GM12878 (cell line): ENCODE data around the gene TMEM161A. TPM values are rescaled to one million over a fixed set of nuclear protein-coding genes. Genes with fewer than 3 reads are reported as not detected.
"Not testable (repeated sequence)": the region's sequence is repeated elsewhere in the genome, so short reads cannot be mapped to it uniquely, and the experiment has no call there.

Experiments
- ATAC-seq: fragments of 200-7000 bp; cut with Tn5 transposase; 3 replicates; pipeline ENCODE4 v1.9.1; 2020; ENCODE audit warnings: mild to moderate bottlenecking, moderate library complexity
- BruUV-seq: library from RNA; stranded (reverse); fragments of 400-500 nt; replicated peaks from 2 replicates; lab custom pipeline; 2021; lab: Mats Ljungman, UMichigan
- CTCF ChIA-PET: fragments of 300-600 bp; sonication (Branson Sonifier 250); formaldehyde crosslinking; extraction: SDS; loops from one replicate; lab custom pipeline; 2021; ENCODE audit warnings: inconsistent platforms; lab: Yijun Ruan, JAX
- POLR2A ChIA-PET: fragments of 350-600 bp; formaldehyde crosslinking; extraction: SDS; loops from one replicate; lab custom pipeline; 2021; ENCODE audit warnings: inconsistent platforms; lab: Charles Lee
- RAD21 ChIA-PET: fragments of 300-600 bp; sonication (Branson Sonifier 250); formaldehyde crosslinking; loops from one replicate; lab custom pipeline; 2023; ENCODE audit warnings: antibody characterized with exemption; ENCODE audit not compliant: unreplicated experiment; lab: Charles Lee
- SMC1A ChIA-PET: fragments of 300-600 bp; sonication (Branson Sonifier 250); formaldehyde crosslinking; loops from one replicate; lab custom pipeline; 2023; ENCODE audit not compliant: unreplicated experiment, uncharacterized antibody; lab: Charles Lee
- DNase-seq: peaks from one replicate; pipeline ENCODE4 v3.0.0-alpha.2; 2011; ENCODE audit warnings: low read depth, low spot score
- FAIRE-seq: peaks from 3 replicates; lab custom pipeline; 2011; peaks lifted over from hg19 to GRCh38; lab: Jason Lieb, UNC
- H2AFZ ChIP-seq: 2 replicates; pipeline ENCODE4 v1.6.0; 2011; ENCODE audit warnings: low read depth, low read length, control low read depth; ENCODE audit not compliant: control insufficient read depth
- H3K27ac ChIP-seq: 2 replicates; pipeline ENCODE4 v1.5.1; 2011; ENCODE audit warnings: control low read depth; ENCODE audit not compliant: control insufficient read depth, insufficient read depth
- H3K27me3 ChIP-seq, 2 experiments: replicated peaks in 1 of 2; 2 replicates each; pipeline versions ENCODE4 v1.6.0 to v1.6.1; 2011; ENCODE audit warnings: low read length in 1 of 2; ENCODE audit not compliant: control insufficient read depth in 2 of 2, insufficient read depth in 2 of 2
- H3K36me3 ChIP-seq, 2 experiments: 2 replicates each; pipeline ENCODE4 v1.5.1; 2011; ENCODE audit warnings: low read length in 1 of 2; ENCODE audit not compliant: control insufficient read depth in 2 of 2, insufficient read depth in 2 of 2
- H3K4me1 ChIP-seq: 2 replicates; pipeline ENCODE4 v1.6.1; 2011; ENCODE audit warnings: mild to moderate bottlenecking, low read length, moderate library complexity, mixed read lengths; ENCODE audit not compliant: control insufficient read depth, insufficient read depth
- H3K4me2 ChIP-seq: 2 replicates; pipeline ENCODE4 v1.6.0; 2011; ENCODE audit warnings: control low read depth; ENCODE audit not compliant: control insufficient read depth, insufficient read depth
- H3K4me3 ChIP-seq: fragments of 200-600 bp; sonication (generic); 2 replicates; pipeline ENCODE4 v1.5.1; 2016
- H3K79me2 ChIP-seq: 2 replicates; pipeline ENCODE4 v1.6.0; 2011; ENCODE audit warnings: low read length; ENCODE audit not compliant: control insufficient read depth, insufficient read depth
- H3K9ac ChIP-seq: 2 replicates; pipeline ENCODE4 v1.8.0; 2011; ENCODE audit warnings: low read length, control low read depth, mixed read lengths; ENCODE audit not compliant: control insufficient read depth, insufficient read depth
- H3K9me3 ChIP-seq: replicated peaks from 3 replicates; pipeline ENCODE4 v1.5.1; 2011; ENCODE audit warnings: mild to moderate bottlenecking, low read length; ENCODE audit not compliant: control insufficient read depth, insufficient read depth
- H4K20me1 ChIP-seq: 2 replicates; pipeline ENCODE4 v1.6.0; 2011; ENCODE audit not compliant: control insufficient read depth, insufficient read depth
- CBX3 ChIP-seq: fragments of 200-600 bp; sonication (generic); IDR thresholded peaks from 2 replicates; pipeline ENCODE4 v1.6.1; 2016; ENCODE audit warnings: low read depth, borderline replicate concordance
- CTCF ChIP-seq, 3 experiments: IDR thresholded peaks in 2 of 3; conservative IDR thresholded peaks in 1 of 3; 2 replicates each; pipeline ENCODE4 v1.5.1; 2011; ENCODE audit warnings: low read depth in 3 of 3, low read length in 3 of 3, mild to moderate bottlenecking in 3 of 3, control low read depth in 2 of 3, moderate library complexity in 2 of 3, inconsistent platforms in 1 of 3, mixed read lengths in 1 of 3; ENCODE audit not compliant: control insufficient read depth in 2 of 3, insufficient read depth in 1 of 3; ENCODE audit errors: extremely low read depth in 1 of 3
- EZH2 ChIP-seq: IDR thresholded peaks from 2 replicates; pipeline ENCODE4 v1.6.1; 2012; ENCODE audit warnings: low read depth, mild to moderate bottlenecking, control low read depth, inconsistent platforms, low read length, borderline replicate concordance; ENCODE audit not compliant: control insufficient read depth
- SMAD1 ChIP-seq: fragments of 450-650 bp; IDR thresholded peaks from 2 replicates; pipeline ENCODE4 v1.6.1; 2018; ENCODE audit warnings: mild to moderate bottlenecking, low read depth; ENCODE audit not compliant: partially characterized antibody
- SPI1 ChIP-seq: IDR thresholded peaks from 2 replicates; pipeline ENCODE4 v1.6.1; 2011; ENCODE audit warnings: low read depth, mild to moderate bottlenecking, low read length, moderate library complexity, borderline replicate concordance; ENCODE audit not compliant: insufficient read depth
- SREBF2 ChIP-seq: IDR thresholded peaks from 2 replicates; pipeline ENCODE4 v1.6.1; 2012; ENCODE audit warnings: mild to moderate bottlenecking, low read length
- SRF ChIP-seq, 2 experiments: IDR thresholded peaks; 2 replicates each; pipeline ENCODE4 v1.6.1; 2011; ENCODE audit warnings: low read depth in 2 of 2, low read length in 2 of 2, mild to moderate bottlenecking in 1 of 2, moderate library complexity in 1 of 2
- ZBED1 ChIP-seq: IDR thresholded peaks from 2 replicates; pipeline ENCODE4 v1.6.1; 2016; ENCODE audit warnings: borderline replicate concordance
- ZBTB33 ChIP-seq: fragments of 450-650 bp; IDR thresholded peaks from 2 replicates; pipeline ENCODE4 v1.6.1; 2017; ENCODE audit warnings: mild to moderate bottlenecking
- WGBS: methylation state at CpG from one replicate; pipeline ENCODE4 v1.1.6; 2016; ENCODE audit warnings: low lambda C conversion rate; ENCODE audit not compliant: insufficient replicate concordance, insufficient coverage; ENCODE audit errors: missing lambda C conversion rate; 5-methylcytosine and 5-hydroxymethylcytosine counted together
- in situ Hi-C: fragments of 300-500 bp; cut with MboI; formaldehyde crosslinking; loops from 9 replicates; pipeline ENCODE4 v1.14.3; 2018; ENCODE audit warnings: mixed read lengths
- intact Hi-C: fragments of 100-400 bp; cut with micrococcal nuclease; formaldehyde crosslinking; loops from one replicate; pipeline ENCODE4 v1.14.2; 2022; ENCODE audit not compliant: unreplicated experiment
- polyA plus RNA-seq, 11 experiments: library from polyadenylated mRNA; depleted of rRNA in 4 of 11; unstranded in 6 of 11; stranded (reverse) in 5 of 11; fragments of >200 nt; fragmentation: Nextera tagmentation in 4 of 11; fragmentation: Illumina TruSeq in 1 of 11; extraction: Ambion mirVana in 4 of 11; extraction: Trizol in 1 of 11; gene quantifications; 1 replicate in 1 of 11; 2 replicates in 10 of 11; pipeline versions ENCODE4 v1.2.1 to v1.2.3, GENCODE V29; 2011 to 2016; ENCODE audit warnings: inconsistent platforms in 2 of 11, missing spikeins in 2 of 11, low read depth in 1 of 11
- total RNA-seq, 4 experiments: library from RNA; depleted of rRNA in 3 of 4; stranded (reverse); fragments of >200 nt in 3 of 4; fragmentation: Illumina TruSeq in 1 of 4; extraction: Trizol in 1 of 4; gene quantifications; 2 replicates each; pipeline versions ENCODE4 v1.2.1 to v1.2.3, GENCODE V29; 2013 to 2021

The TMEM161A gene
- total and polyA plus RNA-seq, 10 of the 15 experiments (the other 5 are each of a cell fraction or from before 2014, with no cell fraction given), result 1.1 to 37.1 (median 19.0) TPM

DNA sequence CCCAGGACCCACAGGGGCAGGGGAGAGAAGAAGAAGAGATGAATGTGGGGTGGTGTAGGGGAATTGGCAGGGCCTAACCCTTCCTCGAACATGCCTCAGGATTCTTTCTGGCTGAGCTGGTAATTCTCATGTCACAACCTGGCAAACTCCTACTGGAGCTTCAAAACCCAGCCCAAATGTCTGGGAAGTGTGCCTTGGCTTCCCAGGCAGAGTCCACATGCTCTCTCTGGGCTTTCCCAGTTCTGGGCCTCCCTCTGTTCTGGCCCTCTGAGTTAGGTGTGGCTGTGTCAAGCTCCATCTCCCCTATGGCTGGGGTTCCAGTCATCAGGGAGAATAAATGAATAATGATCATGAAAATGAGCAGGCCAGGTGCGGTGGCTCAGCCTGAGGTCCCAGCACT lies 11.2 kb upstream of the TMEM161A start (continued):
- TF ChIP-seq EZH2 (no peak), SRF (IDR thresholded peaks at IDR 0.05; ENCODE audit: low read depth in 2 of 2, low read length in 2 of 2) (no peak)

DNA sequence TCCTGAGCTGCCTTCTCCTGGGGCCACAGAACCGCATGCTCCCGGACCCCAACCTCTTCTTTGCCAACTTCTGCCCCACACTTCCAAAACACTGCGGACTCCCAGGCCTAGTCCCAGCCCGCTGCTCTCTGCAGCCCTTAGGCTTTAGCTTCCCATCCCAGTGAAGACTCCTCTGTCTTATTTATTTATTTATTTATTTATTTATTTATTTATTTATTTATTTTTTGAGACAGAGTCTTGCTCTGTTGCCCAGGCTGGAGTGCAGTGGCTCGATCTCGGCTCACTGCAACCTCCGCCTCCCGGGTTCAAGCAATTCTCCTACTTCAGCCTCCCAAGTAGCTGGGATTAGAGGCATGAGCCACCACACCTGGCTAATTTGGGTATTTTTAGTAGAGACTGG lies 10.2 kb upstream of the TMEM161A start:
- H3K79me2 ChIP-seq, H3K9me3 ChIP-seq, H3K27me3 ChIP-seq, H4K20me1 ChIP-seq, H3K36me3 ChIP-seq, intact Hi-C loops, H3K4me3 ChIP-seq, H3K4me2 ChIP-seq, BruUV-seq, H3K9ac ChIP-seq, H3K27ac ChIP-seq, FAIRE-seq, H2AFZ ChIP-seq, DNase-seq, ATAC-seq: not testable (repeated sequence)
- H3K4me1 ChIP-seq, result peaks cover 16% of the 10 kb centered on the region
- SMC1A ChIA-PET, result interaction anchor here (1.0 to 5.4 kb wide), 6 partner anchors 8 to 26 kb away, joined by 3 to 114 read pairs (median 10); partner anchors contain the start of gene MEF2B
- RAD21 ChIA-PET, result interaction anchor here (0.7 to 17.5 kb wide), 4 partner anchors 9 to 430 kb away, joined by 3 to 394 read pairs (median 5); partner anchors contain the start of gene MEF2B
- WGBS, result 90% methylated on average over 8 of the region's 8 CpGs
- in situ Hi-C loops, result loop anchor here (10.0 kb wide), 1 partner anchor 346 kb away; no protein-coding TSS in a partner anchor
- POLR2A ChIA-PET, result interaction anchor here (1.1 to 2.5 kb wide), 2 partner anchors 21 to 26 kb away, joined by 4 to 7 read pairs; partner anchors contain the start of gene MEF2B
- CTCF ChIA-PET, result interaction anchor here (1.1 to 6.3 kb wide), 4 partner anchors 10 to 27 kb away, joined by 3 to 207 read pairs (median 40); partner anchors contain the start of gene MEF2B

DNA sequence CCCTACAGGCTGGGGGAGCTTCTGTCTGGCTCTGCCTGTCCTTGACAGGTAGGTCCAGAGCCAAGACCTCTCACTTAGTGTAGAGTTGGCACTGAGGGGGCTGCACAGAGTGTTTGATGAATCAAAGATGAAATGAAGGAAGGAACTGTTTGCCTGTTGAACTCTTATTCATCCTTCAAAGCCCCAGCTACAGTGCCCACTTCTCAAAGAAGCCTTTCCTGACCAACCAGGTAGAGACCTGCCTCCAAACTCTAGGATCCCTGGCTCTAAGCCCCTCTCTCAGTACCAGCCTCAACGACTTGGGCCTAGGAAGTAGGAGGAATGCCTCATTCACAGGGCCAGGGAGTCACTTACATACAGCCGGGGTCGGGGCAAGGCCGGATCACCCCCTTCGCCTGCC lies 9.1 kb upstream of the TMEM161A start:
- H4K20me1 ChIP-seq, result no peaks in the 10 kb centered on the region
- TF ChIP-seq CBX3 (no peak), SMAD1 (no peak), SPI1 (no peak), ZBTB33 (no peak), CTCF (IDR thresholded peaks at IDR 0.05 in 2 of 3, conservative IDR thresholded peaks at IDR 0.05 in 1 of 3; ENCODE audit: control insufficient read depth in 2 of 3, extremely low read depth in 1 of 3, insufficient read depth in 1 of 3, low read depth in 3 of 3, low read length in 3 of 3) (no peak), SREBF2 (no peak), ZBED1 (no peak)

More for the DNA sequence above, 9.1 kb upstream of the TMEM161A start:
- no peak overlapping the region for H3K4me2 ChIP-seq
- H3K27ac ChIP-seq, result no peak overlapping the region
- peaks cover 10% of the 10 kb centered on the region for H3K4me1 ChIP-seq
- in situ Hi-C loops, result loop anchor here (10.0 kb wide), 1 partner anchor 347 kb away; no protein-coding TSS in a partner anchor
- no peaks in the 10 kb centered on the region for H3K79me2 ChIP-seq
- H3K36me3 ChIP-seq, result peaks cover 6 to 8% of the 10 kb centered on the region in 2 experiments; a peak in 3 of 4 replicates
- ChIA-PET POLR2A (interaction anchor here (1.1 to 1.6 kb wide), 3 partner anchors 14 to 27 kb away, joined by 4 to 6 read pairs (median 5); partner anchors contain the start of gene MEF2B), SMC1A (interaction anchor here (1.0 to 5.4 kb wide), 6 partner anchors 9 to 27 kb away, joined by 3 to 114 read pairs (median 10); partner anchors contain the start of gene MEF2B), RAD21 (interaction anchor here (1.6 to 17.5 kb wide), 2 partner anchors 10 to 26 kb away, joined by 6 to 394 read pairs; partner anchors contain the start of gene MEF2B), CTCF (interaction anchor here (0.8 to 6.3 kb wide), 6 partner anchors 11 to 93 kb away, joined by 3 to 207 read pairs (median 12); partner anchors contain the start of gene MEF2B)
- ATAC-seq, result no peak
- no peak overlapping the region for H3K9ac ChIP-seq
- intact Hi-C loops, result no loop called here
- no peak for FAIRE-seq
- no peaks in the 10 kb centered on the region for H3K9me3 ChIP-seq
- no peaks in the 10 kb centered on the region for H3K27me3 ChIP-seq
- H2AFZ ChIP-seq, result no peak overlapping the region
- H3K4me3 ChIP-seq, result no peak overlapping the region
- BruUV-seq, result no TSS peak
- WGBS, result 88% methylated on average over 5 of the region's 5 CpGs
- no peak for DNase-seq
